ENCODE results near the gene TMEM82. TPM values are rescaled to one million over a fixed set of nuclear protein-coding genes. Genes with fewer than 3 reads are reported as not detected.

Gene TMEM82
- total RNA-seq, 1 donor from 2014 or later = not detected

GRCh38 chr1:15750924-15751323 is 8.6 kb downstream of the TMEM82 start:
- no peak overlapping the region for H3K4me3 ChIP-seq
- ATAC-seq (no peak), DNase-seq (no peak)
- H3K4me1 ChIP-seq = peaks cover 16% of the 10 kb centered on the region
- no peaks in the 10 kb centered on the region for H3K9me3 ChIP-seq
- TF ChIP-seq CTCF (IDR thresholded peaks at IDR 0.05) = no peak
- intact Hi-C loops (cut with DNase I) = no loop called here
- no peak overlapping the region for H3K27ac ChIP-seq
- H3K27me3 ChIP-seq = no peaks in the 10 kb centered on the region
- no peaks in the 10 kb centered on the region for H3K36me3 ChIP-seq

- H3K4me3 ChIP-seq = no peak overlapping the region
- H3K9me3 ChIP-seq = no peaks in the 10 kb centered on the region
- peaks cover 19% of the 10 kb centered on the region for H3K4me1 ChIP-seq
- ATAC-seq (no peak), DNase-seq (no peak)
- H3K27ac ChIP-seq = no peak overlapping the region
- no peaks in the 10 kb centered on the region for H3K27me3 ChIP-seq
- intact Hi-C loops (cut with DNase I) = no loop called here
- H3K36me3 ChIP-seq = no peaks in the 10 kb centered on the region
- TF ChIP-seq CTCF (IDR thresholded peaks at IDR 0.05) = no peak
Observed at GRCh38 chr1:15751717-15752116, 9.4 kb downstream of the TMEM82 start.

GRCh38 chr1:15753776-15754175 is 11.5 kb downstream of the TMEM82 start:
- no peak overlapping the region for H3K4me3 ChIP-seq
- H3K9me3 ChIP-seq = no peaks in the 10 kb centered on the region
- intact Hi-C loops (cut with DNase I) = no loop called here
- H3K4me1 ChIP-seq = peaks cover 27% of the 10 kb centered on the region
- TF ChIP-seq CTCF (IDR thresholded peaks at IDR 0.05) = no peak
- peaks cover 7% of the 10 kb centered on the region for H3K27me3 ChIP-seq
- no peak for ATAC-seq
- DNase-seq = no peak
- H3K27ac ChIP-seq = no peak overlapping the region
- no peaks in the 10 kb centered on the region for H3K36me3 ChIP-seq

- ATAC-seq = no peak
- Histone ChIP-seq H3K4me3 (no peak overlapping the region), H3K27ac (no peak overlapping the region), H3K9me3 (no peaks in the 10 kb centered on the region), H3K36me3 (no peaks in the 10 kb centered on the region), H3K4me1 (peaks cover 20% of the 10 kb centered on the region), H3K27me3 (peaks cover 21% of the 10 kb centered on the region)
- TF ChIP-seq CTCF (IDR thresholded peaks at IDR 0.05) = no peak
- no peak for DNase-seq
- intact Hi-C loops (cut with DNase I) = no loop called here
Observed at GRCh38 chr1:15755021-15755645, 12.8 kb downstream of the TMEM82 start.

- H3K4me3 ChIP-seq = no peak overlapping the region
- TF ChIP-seq CTCF (IDR thresholded peaks at IDR 0.05) = no peak
- intact Hi-C loops (cut with DNase I) = no loop called here
- H3K4me1 ChIP-seq = peaks cover 17% of the 10 kb centered on the region
- no peaks in the 10 kb centered on the region for H3K36me3 ChIP-seq
- DNase-seq = no peak
- no peak for ATAC-seq
- H3K27ac ChIP-seq = no peak overlapping the region
- H3K9me3 ChIP-seq = no peaks in the 10 kb centered on the region
- peaks cover 22% of the 10 kb centered on the region for H3K27me3 ChIP-seq
Observed at GRCh38 chr1:15755646-15756040, 13.3 kb downstream of the TMEM82 start.

Data from upper lobe of right lung (tissue), 1 donor.